WTC11 (cell line): ENCODE measurements around the gene JKAMP. TPM values are rescaled to one million over a fixed set of nuclear protein-coding genes. Genes with fewer than 3 reads are reported as not detected.

Source experiments
- ATAC-seq: fragments of 200-7000 bp; cut with Tn5 transposase; 2 replicates; pipeline ENCODE4 v1.10.0; 2021; ENCODE audit warnings: mild to moderate bottlenecking, moderate library complexity
- CTCF ChIA-PET: fragments of 300-600 bp; sonication (Branson Sonifier 250); formaldehyde crosslinking; loops from one replicate; lab custom pipeline; 2021; ENCODE audit warnings: antibody characterized with exemption; lab: Charles Lee
- POLR2A ChIA-PET: fragments of 350-600 bp; sonication (Branson Sonifier 250); formaldehyde crosslinking; loops from one replicate; lab custom pipeline; 2021; ENCODE audit warnings: antibody characterized with exemption; lab: Charles Lee
- DNase-seq: peaks from one replicate; pipeline ENCODE4 v3.0.0; 2021; ENCODE audit warnings: low spot score
- H3K27ac Mint-ChIP-seq: 2 replicates; pipeline ENCODE4 v1.8.0; 2021; ENCODE audit warnings: mixed read lengths
- H3K27me3 Mint-ChIP-seq: 2 replicates; pipeline ENCODE4 v1.8.0; 2021; ENCODE audit warnings: low read depth, mild to moderate bottlenecking, moderate library complexity, mixed read lengths
- H3K36me3 Mint-ChIP-seq: 2 replicates; pipeline ENCODE4 v1.8.0; 2021; ENCODE audit warnings: mixed read lengths
- H3K4me1 Mint-ChIP-seq: 2 replicates; pipeline ENCODE4 v1.8.0; 2022; ENCODE audit warnings: mixed read lengths
- H3K4me3 Mint-ChIP-seq: 2 replicates; pipeline ENCODE4 v1.8.0; 2021; ENCODE audit warnings: mild to moderate bottlenecking, moderate library complexity, mixed read lengths
- H3K9me3 Mint-ChIP-seq: 2 replicates; pipeline ENCODE4 v1.8.0; 2021; ENCODE audit warnings: mixed read lengths
- ATF1 ChIP-seq: sonication (generic); formaldehyde crosslinking; IDR thresholded peaks from 2 replicates; pipeline ENCODE4 v1.8.1; 2023; ENCODE audit warnings: mild to moderate bottlenecking, moderate library complexity, missing genetic modification reagents
- E2F1 ChIP-seq: sonication (generic); formaldehyde crosslinking; IDR thresholded peaks from 2 replicates; pipeline ENCODE4 v1.8.0; 2022; ENCODE audit warnings: mild to moderate bottlenecking, missing genetic modification reagents
- ESRRA ChIP-seq: sonication (generic); formaldehyde crosslinking; IDR thresholded peaks from 2 replicates; pipeline ENCODE4 v1.8.1; 2022; ENCODE audit warnings: mild to moderate bottlenecking, missing genetic modification reagents, borderline replicate concordance
- FOXJ3 ChIP-seq: sonication (generic); formaldehyde crosslinking; IDR thresholded peaks from 2 replicates; pipeline ENCODE4 v1.9.0; 2021; ENCODE audit warnings: missing genetic modification reagents, mild to moderate bottlenecking, borderline replicate concordance
- GTF2I ChIP-seq: fragments of 250-450 bp; sonication (Bioruptor Pico); conservative IDR thresholded peaks from 2 replicates; pipeline ENCODE4 v1.4.0; 2021; ENCODE audit warnings: mild to moderate bottlenecking
- IRF1 ChIP-seq: sonication (generic); formaldehyde crosslinking; IDR thresholded peaks from 2 replicates; pipeline ENCODE4 v1.8.0; 2023; ENCODE audit warnings: missing genetic modification reagents
- NR1H2 ChIP-seq: sonication (generic); formaldehyde crosslinking; IDR thresholded peaks from 2 replicates; pipeline ENCODE4 v1.9.0; 2021; ENCODE audit warnings: mild to moderate bottlenecking, moderate library complexity, missing genetic modification reagents
- NR2C2 ChIP-seq: sonication (generic); formaldehyde crosslinking; IDR thresholded peaks from 2 replicates; pipeline ENCODE4 v1.8.0; 2022; ENCODE audit warnings: mild to moderate bottlenecking, missing genetic modification reagents
- SMAD4 ChIP-seq: sonication (generic); formaldehyde crosslinking; IDR thresholded peaks from 2 replicates; pipeline ENCODE4 v1.8.0; 2022; ENCODE audit warnings: mild to moderate bottlenecking, missing genetic modification reagents
- SOX15 ChIP-seq: fragments of 250-450 bp; sonication (Bioruptor Pico); IDR thresholded peaks from 2 replicates; pipeline ENCODE4 v1.9.0; 2021; ENCODE audit warnings: mild to moderate bottlenecking
- TEAD1 ChIP-seq: sonication (generic); formaldehyde crosslinking; IDR thresholded peaks from 2 replicates; pipeline ENCODE4 v1.8.0; 2022; ENCODE audit warnings: mild to moderate bottlenecking, missing genetic modification reagents
- ZBTB21 ChIP-seq: sonication (generic); formaldehyde crosslinking; IDR thresholded peaks from 2 replicates; pipeline ENCODE4 v1.8.1; 2023; ENCODE audit warnings: mild to moderate bottlenecking, missing genetic modification reagents, borderline replicate concordance
- ZBTB43 ChIP-seq: sonication (generic); formaldehyde crosslinking; IDR thresholded peaks from 2 replicates; pipeline ENCODE4 v1.8.1; 2023; ENCODE audit warnings: mild to moderate bottlenecking, missing genetic modification reagents
- ZNF425 ChIP-seq: fragments of 250-450 bp; sonication (Bioruptor Pico); conservative IDR thresholded peaks from 2 replicates; pipeline ENCODE4 v1.9.0; 2021; ENCODE audit warnings: mild to moderate bottlenecking
- total RNA-seq: library from RNA; stranded (reverse); gene quantifications from 3 replicates; pipeline ENCODE4 v1.2.3, GENCODE V29; 2021
- TF ChIP-seq, protein P1 (sequence below): fragments of 200-600 bp; IDR thresholded peaks from 2 replicates; pipeline ENCODE4 v1.8.0; 2022; ENCODE audit warnings: antibody characterized with exemption
- TF ChIP-seq, protein P2 (sequence below): sonication (generic); formaldehyde crosslinking; IDR thresholded peaks from 2 replicates; pipeline ENCODE4 v1.8.1; 2022; ENCODE audit warnings: low read depth, mild to moderate bottlenecking, moderate library complexity, missing genetic modification reagents, borderline replicate concordance
- TF ChIP-seq, protein P3 (sequence below): sonication (generic); formaldehyde crosslinking; conservative IDR thresholded peaks from 2 replicates; pipeline ENCODE4 v1.8.1; 2022; ENCODE audit warnings: mild to moderate bottlenecking, missing genetic modification reagents

JKAMP gene
- total RNA-seq, 1 experiment from 2014 or later: 33.2 TPM

DNA sequence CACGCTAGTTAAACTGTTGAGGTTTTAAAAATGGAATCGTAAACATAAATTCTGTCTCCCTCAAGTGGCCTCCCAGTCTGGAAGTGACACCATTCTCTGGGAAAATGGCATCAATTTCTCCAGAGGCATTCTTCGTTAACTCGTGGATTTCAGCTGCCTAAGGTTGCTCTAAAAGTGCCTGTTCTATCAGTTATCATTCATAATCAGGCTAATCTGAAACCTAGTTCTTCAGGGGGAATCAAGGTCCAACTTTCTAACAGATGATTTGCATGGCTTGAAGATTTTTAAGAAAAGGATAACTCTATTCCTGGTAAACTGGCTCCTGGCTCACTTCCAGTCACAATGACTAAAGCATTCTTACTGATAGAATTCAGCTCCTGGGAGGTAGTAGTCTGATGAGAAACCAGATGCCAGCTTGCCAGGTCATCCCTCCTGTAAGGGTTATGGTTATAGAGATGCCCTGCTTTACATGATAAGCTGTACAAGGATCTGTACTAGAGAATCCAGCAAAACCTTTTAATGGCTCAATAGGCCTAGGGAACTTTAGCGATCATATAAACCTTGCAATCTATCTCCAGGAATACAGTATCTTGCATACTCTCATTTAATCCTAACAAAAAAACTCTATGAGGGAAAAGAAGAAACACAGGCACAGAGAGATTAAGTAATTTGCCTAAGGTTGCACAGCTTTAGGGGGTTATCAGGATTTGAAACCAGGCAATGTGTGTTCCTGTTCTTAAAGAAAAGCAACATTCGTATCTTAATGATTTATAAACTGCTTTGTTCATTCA lies 1.6 kb upstream of the JKAMP start:
- peak overlapping the region; percentile 83 for H3K4me3 Mint-ChIP-seq
- DNase-seq (no peak), ATAC-seq (no peak)
- no peaks in the 10 kb centered on the region for H3K9me3 Mint-ChIP-seq
- POLR2A ChIA-PET: interaction anchor here (1.1 to 1.7 kb wide), 2 partner anchors 18 to 293 kb away, joined by 3 to 8 read pairs; partner anchors contain the start of gene DAAM1
- CTCF ChIA-PET: interaction anchor here (0.5 to 3.4 kb wide), 4 partner anchors 25 to 608 kb away, joined by 3 to 36 read pairs (median 16); partner anchors contain the start of gene CCDC175
- no peaks in the 10 kb centered on the region for H3K27me3 Mint-ChIP-seq
- peaks cover 7% of the 10 kb centered on the region for H3K36me3 Mint-ChIP-seq
- TF ChIP-seq, protein P1, sequence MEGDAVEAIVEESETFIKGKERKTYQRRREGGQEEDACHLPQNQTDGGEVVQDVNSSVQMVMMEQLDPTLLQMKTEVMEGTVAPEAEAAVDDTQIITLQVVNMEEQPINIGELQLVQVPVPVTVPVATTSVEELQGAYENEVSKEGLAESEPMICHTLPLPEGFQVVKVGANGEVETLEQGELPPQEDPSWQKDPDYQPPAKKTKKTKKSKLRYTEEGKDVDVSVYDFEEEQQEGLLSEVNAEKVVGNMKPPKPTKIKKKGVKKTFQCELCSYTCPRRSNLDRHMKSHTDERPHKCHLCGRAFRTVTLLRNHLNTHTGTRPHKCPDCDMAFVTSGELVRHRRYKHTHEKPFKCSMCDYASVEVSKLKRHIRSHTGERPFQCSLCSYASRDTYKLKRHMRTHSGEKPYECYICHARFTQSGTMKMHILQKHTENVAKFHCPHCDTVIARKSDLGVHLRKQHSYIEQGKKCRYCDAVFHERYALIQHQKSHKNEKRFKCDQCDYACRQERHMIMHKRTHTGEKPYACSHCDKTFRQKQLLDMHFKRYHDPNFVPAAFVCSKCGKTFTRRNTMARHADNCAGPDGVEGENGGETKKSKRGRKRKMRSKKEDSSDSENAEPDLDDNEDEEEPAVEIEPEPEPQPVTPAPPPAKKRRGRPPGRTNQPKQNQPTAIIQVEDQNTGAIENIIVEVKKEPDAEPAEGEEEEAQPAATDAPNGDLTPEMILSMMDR: no peak
- TF ChIP-seq ZBTB43 (CRISPR knock-in tag) (no peak), ZBTB21 (CRISPR knock-in tag) (no peak), SOX15 (no peak), NR1H2 (CRISPR knock-in tag) (no peak), ATF1 (CRISPR knock-in tag) (no peak)
- TF ChIP-seq, protein P2, sequence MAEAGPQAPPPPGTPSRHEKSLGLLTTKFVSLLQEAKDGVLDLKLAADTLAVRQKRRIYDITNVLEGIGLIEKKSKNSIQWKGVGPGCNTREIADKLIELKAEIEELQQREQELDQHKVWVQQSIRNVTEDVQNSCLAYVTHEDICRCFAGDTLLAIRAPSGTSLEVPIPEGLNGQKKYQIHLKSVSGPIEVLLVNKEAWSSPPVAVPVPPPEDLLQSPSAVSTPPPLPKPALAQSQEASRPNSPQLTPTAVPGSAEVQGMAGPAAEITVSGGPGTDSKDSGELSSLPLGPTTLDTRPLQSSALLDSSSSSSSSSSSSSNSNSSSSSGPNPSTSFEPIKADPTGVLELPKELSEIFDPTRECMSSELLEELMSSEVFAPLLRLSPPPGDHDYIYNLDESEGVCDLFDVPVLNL (CRISPR knock-in tag): no peak
- TF ChIP-seq, protein P3, sequence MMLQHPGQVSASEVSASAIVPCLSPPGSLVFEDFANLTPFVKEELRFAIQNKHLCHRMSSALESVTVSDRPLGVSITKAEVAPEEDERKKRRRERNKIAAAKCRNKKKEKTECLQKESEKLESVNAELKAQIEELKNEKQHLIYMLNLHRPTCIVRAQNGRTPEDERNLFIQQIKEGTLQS: no peak
- TF ChIP-seq, all 79 proteins: peak for 0
- Mint-ChIP-seq H3K27ac (no peak overlapping the region), H3K4me1 (peaks cover 19% of the 10 kb centered on the region)

DNA sequence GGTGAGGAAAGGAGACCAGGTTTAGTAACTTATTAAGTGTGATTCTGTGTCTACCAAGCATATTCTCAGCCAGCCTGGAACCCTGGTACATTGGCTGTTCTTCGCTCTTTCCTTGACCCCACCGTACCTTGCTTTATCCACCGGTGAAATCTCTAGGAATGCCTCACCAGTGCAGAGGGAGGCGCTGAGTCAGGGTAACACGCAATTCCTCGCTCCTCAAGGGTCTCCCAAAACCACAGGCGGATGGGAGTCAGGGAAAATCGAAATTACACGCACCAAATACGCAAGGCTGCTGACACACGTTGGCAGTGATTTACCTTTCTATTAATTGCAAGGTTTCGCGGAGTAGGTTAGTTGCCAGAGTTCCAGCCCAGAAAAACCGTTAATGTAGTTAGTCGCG lies 954 bp upstream of the JKAMP start:
- no peaks in the 10 kb centered on the region for H3K27me3 Mint-ChIP-seq
- no peak for TF ChIP-seq SMAD4 (CRISPR knock-in tag)
- no peak for TF ChIP-seq NR2C2 (CRISPR knock-in tag)
- TF ChIP-seq IRF1: no peak
- no peak for TF ChIP-seq GTF2I
- no peak for TF ChIP-seq TEAD1 (CRISPR knock-in tag)
- no peak for TF ChIP-seq FOXJ3 (CRISPR knock-in tag)
- no peak for TF ChIP-seq ZNF425
- no peak for TF ChIP-seq ESRRA (CRISPR knock-in tag)
- no peak for TF ChIP-seq E2F1 (CRISPR knock-in tag)
- ATAC-seq (peak; percentile 3; the same call in 1 of the 2 replicates), DNase-seq (peak; percentile 13)
- H3K27ac Mint-ChIP-seq: peak overlapping the region; percentile 28; the same call in 1 of the 2 replicates
- peaks cover 19% of the 10 kb centered on the region for H3K4me1 Mint-ChIP-seq
- CTCF ChIA-PET: interaction anchor here (0.5 to 3.4 kb wide), 7 partner anchors 19 to 608 kb away, joined by 3 to 36 read pairs (median 4); partner anchors contain the start of genes CCDC175 and GPR135
- H3K36me3 Mint-ChIP-seq: peaks cover 13% of the 10 kb centered on the region
- no peaks in the 10 kb centered on the region for H3K9me3 Mint-ChIP-seq
- POLR2A ChIA-PET: interaction anchor here (0.7 to 1.7 kb wide), 3 partner anchors 18 to 766 kb away, joined by 3 to 13 read pairs (median 8); partner anchors contain the start of genes DAAM1, GPR135 and PPM1A
- H3K4me3 Mint-ChIP-seq: peak overlapping the region; percentile 83
